WI38 (cell line): Measurements from ENCODE around the gene UGT1A10.
"Not testable (repeated sequence)": the region's sequence is repeated elsewhere in the genome, so short reads cannot be mapped to it uniquely, and the experiment has no call there.

Experiments used
- H3K4me3 ChIP-seq: 2 replicates; pipeline ENCODE4 v1.5.1; 2011; ENCODE audit warnings: low read depth, mild to moderate bottlenecking, control low read depth, low read length
- CTCF ChIP-seq: IDR thresholded peaks from 2 replicates; pipeline ENCODE4 v1.5.1; 2012; ENCODE audit warnings: low read depth, mild to moderate bottlenecking, control low read depth, low read length

Gene UGT1A10

DNA sequence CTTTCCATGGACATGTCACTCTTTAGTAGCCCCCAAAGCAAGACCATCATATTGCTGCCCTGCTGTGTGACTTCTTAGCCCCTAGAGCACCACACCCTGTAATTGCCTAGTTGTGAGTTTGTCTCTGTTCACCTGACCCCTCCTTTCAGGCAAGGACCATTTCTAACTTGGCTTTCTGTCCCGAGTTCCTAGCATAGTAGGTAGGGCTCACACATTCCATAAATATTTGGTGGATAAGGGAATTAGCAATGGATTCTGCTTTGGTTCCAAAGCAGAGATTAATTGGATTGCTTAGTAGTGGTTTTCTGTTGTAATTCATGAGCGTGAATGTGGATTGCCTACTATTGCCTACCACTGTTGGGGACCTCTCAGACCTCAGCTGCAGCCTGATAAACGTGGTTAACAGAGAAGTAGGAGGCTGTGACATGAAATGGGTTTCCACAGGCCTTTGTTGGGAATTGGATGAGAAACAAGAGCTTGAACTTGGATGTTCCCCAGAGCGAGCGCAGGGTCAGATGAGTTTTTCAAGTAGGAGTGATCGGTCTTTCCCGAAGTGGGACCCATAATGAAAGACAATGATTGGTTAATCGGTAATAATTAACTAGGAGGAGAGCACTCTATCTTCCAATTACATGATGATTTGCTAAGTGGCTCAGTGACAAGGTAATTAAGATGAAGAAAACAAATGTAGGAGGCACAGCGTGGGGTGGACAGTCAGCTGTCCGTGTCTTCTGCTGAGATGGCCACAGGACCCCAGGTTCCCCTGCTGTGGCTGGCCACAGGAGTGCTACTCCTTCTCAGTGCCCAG, 110.4 kb downstream of the UGT1A10 start:
- no peak overlapping the region for H3K4me3 ChIP-seq
- no peak for TF ChIP-seq CTCF

DNA sequence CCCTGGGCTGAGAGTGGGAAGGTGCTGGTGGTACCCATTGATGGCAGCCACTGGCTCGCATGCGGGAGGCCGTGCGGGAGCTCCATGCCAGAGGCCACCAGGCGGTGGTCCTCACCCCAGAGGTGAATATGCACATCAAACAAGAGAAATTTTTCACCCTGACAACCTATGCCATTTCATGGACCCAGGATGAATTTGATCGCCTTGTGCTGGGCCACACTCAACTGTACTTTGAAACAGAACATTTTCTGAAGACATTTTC, 111.0 kb downstream of the UGT1A10 start:
- TF ChIP-seq CTCF = no peak
- H3K4me3 ChIP-seq = no peak overlapping the region

GRCh38 chr2:233750689-233751088, 114.4 kb downstream of the UGT1A10 start:
- H3K4me3 ChIP-seq = not testable (repeated sequence)

DNA sequence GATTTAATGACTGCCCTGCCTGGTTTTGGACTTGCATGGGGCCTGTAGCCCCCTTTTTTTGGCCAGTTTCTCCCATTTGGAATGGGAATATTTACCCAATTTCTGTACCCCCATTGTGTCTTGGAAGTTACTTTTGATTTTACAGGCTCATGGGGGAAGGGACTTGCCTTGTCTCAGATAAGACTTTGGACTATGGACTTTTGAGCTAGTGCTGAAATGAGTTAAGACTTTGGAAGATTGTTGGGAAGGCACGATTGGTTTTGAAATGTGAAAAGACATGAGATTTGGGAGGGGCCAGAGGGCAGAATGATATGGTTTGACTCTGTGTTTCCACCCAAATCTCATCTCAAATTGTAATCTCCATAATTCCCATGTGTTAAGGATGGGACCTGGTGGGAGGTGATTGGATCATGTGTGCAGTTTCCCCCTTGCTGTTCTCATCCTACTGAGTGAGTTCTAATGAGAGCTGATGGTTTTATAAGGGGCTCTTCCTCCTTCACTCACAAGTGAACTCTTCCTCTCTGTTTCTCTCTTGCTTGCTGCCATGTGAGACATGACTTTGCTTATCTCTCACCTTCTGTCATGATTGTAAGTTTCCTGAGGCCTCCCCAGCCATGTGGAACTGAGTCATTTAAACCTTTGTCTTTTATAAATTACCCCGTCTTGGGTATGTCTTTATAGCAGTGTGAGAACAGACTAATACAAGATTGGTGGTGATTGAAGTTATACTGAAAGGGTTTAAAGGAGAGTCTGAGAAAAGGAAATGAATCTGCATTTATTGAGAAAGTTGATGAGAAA, 115.2 kb downstream of the UGT1A10 start:
- H3K4me3 ChIP-seq = not testable (repeated sequence)

GRCh38 chr2:233754872-233755611, 118.8 kb downstream of the UGT1A10 start:
- no peak overlapping the region for H3K4me3 ChIP-seq
- no peak for TF ChIP-seq CTCF

- TF ChIP-seq CTCF = no peak
- no peak overlapping the region for H3K4me3 ChIP-seq
Measured at GRCh38 chr2:233756429-233757081, 120.3 kb downstream of the UGT1A10 start.

- TF ChIP-seq CTCF = no peak
- no peak overlapping the region for H3K4me3 ChIP-seq
Measured at GRCh38 chr2:233758141-233758540, 121.9 kb downstream of the UGT1A10 start.

GRCh38 chr2:233758849-233759248, 122.6 kb downstream of the UGT1A10 start:
- no peak for TF ChIP-seq CTCF
- no peak overlapping the region for H3K4me3 ChIP-seq
